Stimulated activated CD4-positive, alpha-beta T cell treated with anti-CD3 and anti-CD28 coated beads, Interleukin-12 subunit alpha, Interleukin-12 subunit beta, amount 100 ng/mL, for 48 hours (primary cell): Measurements from ENCODE around the gene SLC22A8.
A peak's percentile ranks its signal among the peaks of the same experiment; 100 is the strongest.
"Not testable (repeated sequence)": the region's sequence is repeated elsewhere in the genome, so short reads cannot be mapped to it uniquely, and the experiment has no call there.

Source experiments
- DNase-seq, 3 donors: peaks; one replicate each; pipeline ENCODE4 v3.0.0-alpha.2; 2020; ENCODE audit warnings: low read depth in 2 of 3, low spot score in 1 of 3

SLC22A8 gene

GRCh38 chr11:63015521-63016215, at the start of gene SLC22A8:
Gene SLC22A8 (minus strand): TSS chr11:63015841. CDS start chr11:63014958, 883 bp downstream.
- no peak for DNase-seq

- DNase-seq = not testable (repeated sequence)
Observed at GRCh38 chr11:63046203-63046602, 30.6 kb upstream of the SLC22A8 start.

- no peak for DNase-seq
Observed at GRCh38 chr11:63042596-63042995, 27.0 kb upstream of the SLC22A8 start.

- DNase-seq = no peak
Observed at GRCh38 chr11:63032457-63032856, 16.8 kb upstream of the SLC22A8 start.

GRCh38 chr11:63023841-63024648, 8.4 kb upstream of the SLC22A8 start:
- peak; percentile 71 to 92 (median 78) for DNase-seq

- no peak for DNase-seq
Observed at GRCh38 chr11:63023222-63023814, 7.7 kb upstream of the SLC22A8 start.

GRCh38 chr11:63022441-63022840, 6.8 kb upstream of the SLC22A8 start:
- no peak for DNase-seq

- DNase-seq = peak; percentile 26 to 41 (median 40)
Observed at GRCh38 chr11:63020671-63021291, 5.1 kb upstream of the SLC22A8 start.

GRCh38 chr11:63019506-63019905, 3.9 kb upstream of the SLC22A8 start:
- DNase-seq = no peak

- no peak for DNase-seq
Observed at GRCh38 chr11:63017306-63017974, 1.8 kb upstream of the SLC22A8 start.

- no peak for DNase-seq
Observed at GRCh38 chr11:63014408-63015055, 1.1 kb downstream of the SLC22A8 start.

GRCh38 chr11:63012839-63013238, 2.8 kb downstream of the SLC22A8 start:
- no peak for DNase-seq

GRCh38 chr11:63012430-63012829, 3.2 kb downstream of the SLC22A8 start:
- DNase-seq = no peak

GRCh38 chr11:63010934-63011439, 4.7 kb downstream of the SLC22A8 start:
- DNase-seq = no peak

- no peak for DNase-seq
Observed at GRCh38 chr11:63007920-63008319, 7.7 kb downstream of the SLC22A8 start.

- DNase-seq = no peak
Observed at GRCh38 chr11:63001456-63001855, 14.2 kb downstream of the SLC22A8 start.

- no peak for DNase-seq
Observed at GRCh38 chr11:62999649-63000048, 16.0 kb downstream of the SLC22A8 start.

- DNase-seq = no peak
Observed at GRCh38 chr11:62999156-62999555, 16.5 kb downstream of the SLC22A8 start.

- DNase-seq = no peak
Observed at GRCh38 chr11:62996271-62996670, 19.4 kb downstream of the SLC22A8 start.

GRCh38 chr11:62994775-62995174, 20.9 kb downstream of the SLC22A8 start:
- no peak for DNase-seq
